ENCODE results near the gene GLI1. TPM values are rescaled to one million over a fixed set of nuclear protein-coding genes. Genes with fewer than 3 reads are reported as not detected.

GLI1 gene
- total RNA-seq, 4 donors from 2014 or later = 0.09 to 0.60 (median 0.19) TPM; not detected in 1

- DNase-seq (ENCODE audit: low spot score) (no peak), ATAC-seq (ENCODE audit: low FRiP score) (no peak)
- TF ChIP-seq CTCF (IDR thresholded peaks at IDR 0.05) = no peak
Observed at GRCh38 chr12:57472391-57472790, 12.8 kb downstream of the GLI1 start.

- no peak for DNase-seq (ENCODE audit: low spot score)
- TF ChIP-seq CTCF (IDR thresholded peaks at IDR 0.05) = no peak
- no peak for ATAC-seq (ENCODE audit: low FRiP score)
Observed at GRCh38 chr12:57473392-57473791, 13.8 kb downstream of the GLI1 start.

GRCh38 chr12:57473886-57474285, 14.3 kb downstream of the GLI1 start:
- ATAC-seq (ENCODE audit: low FRiP score) (no peak), DNase-seq (ENCODE audit: low spot score) (no peak)
- TF ChIP-seq CTCF (IDR thresholded peaks at IDR 0.05) = no peak

GRCh38 chr12:57474430-57474829, 14.8 kb downstream of the GLI1 start:
- ATAC-seq (ENCODE audit: low FRiP score) = no peak
- TF ChIP-seq CTCF (IDR thresholded peaks at IDR 0.05) = no peak
- DNase-seq (ENCODE audit: low spot score) = no peak

- no peak for ATAC-seq (ENCODE audit: low FRiP score)
- DNase-seq (ENCODE audit: low spot score) = no peak
- no peak for TF ChIP-seq CTCF (IDR thresholded peaks at IDR 0.05)
Observed at GRCh38 chr12:57474862-57475261, 15.3 kb downstream of the GLI1 start.

GRCh38 chr12:57475271-57476161, 15.9 kb downstream of the GLI1 start:
- DNase-seq (ENCODE audit: low spot score) (no peak), ATAC-seq (ENCODE audit: low FRiP score) (no peak)
- TF ChIP-seq CTCF (IDR thresholded peaks at IDR 0.05) = no peak
